Stimulated activated CD4-positive, alpha-beta T cell treated with anti-CD3 and anti-CD28 coated beads, Interleukin-1b, Interleukin-23, amount 100 ng/mL, for 4 hours (primary cell): ENCODE results near the gene CAPN5.
"Not testable (repeated sequence)": the region's sequence is repeated elsewhere in the genome, so short reads cannot be mapped to it uniquely, and the experiment has no call there.

Source experiments
- DNase-seq, 2 donors: peaks; one replicate each; pipeline ENCODE4 v3.0.0-alpha.2; 2020; ENCODE audit warnings: low read depth in 2 of 2

CAPN5 gene

GRCh38 chr11:77066229-77067042 is at the start of gene CAPN5:
CAPN5 (plus strand) TSS chr11:77066971; CDS start chr11:77084887, 17,916 bp downstream.
- DNase-seq, result peak; percentile 79 to 90

GRCh38 chr11:77018396-77018924 is 48.3 kb upstream of the CAPN5 start:
- not testable (repeated sequence) for DNase-seq

- DNase-seq, result no peak
Measured at GRCh38 chr11:77019976-77020595, 46.7 kb upstream of the CAPN5 start.

- DNase-seq, result no peak
Measured at GRCh38 chr11:77020734-77021133, 46.0 kb upstream of the CAPN5 start.

- DNase-seq, result no peak
Measured at GRCh38 chr11:77024745-77025144, 42.0 kb upstream of the CAPN5 start.

- no peak for DNase-seq
Measured at GRCh38 chr11:77026221-77026620, 40.5 kb upstream of the CAPN5 start.

GRCh38 chr11:77026743-77027142 is 40.0 kb upstream of the CAPN5 start:
- no peak for DNase-seq

GRCh38 chr11:77027275-77027674 is 39.5 kb upstream of the CAPN5 start:
- no peak for DNase-seq

- no peak for DNase-seq
Measured at GRCh38 chr11:77029829-77030228, 36.9 kb upstream of the CAPN5 start.

GRCh38 chr11:77030834-77031414 is 35.8 kb upstream of the CAPN5 start:
- no peak for DNase-seq

GRCh38 chr11:77031599-77031998 is 35.2 kb upstream of the CAPN5 start:
- DNase-seq, result no peak

GRCh38 chr11:77035039-77035438 is 31.7 kb upstream of the CAPN5 start:
- no peak for DNase-seq

GRCh38 chr11:77035580-77035979 is 31.2 kb upstream of the CAPN5 start:
- DNase-seq, result no peak

- no peak for DNase-seq
Measured at GRCh38 chr11:77036398-77036797, 30.4 kb upstream of the CAPN5 start.

- no peak for DNase-seq
Measured at GRCh38 chr11:77037057-77037456, 29.7 kb upstream of the CAPN5 start.

- DNase-seq, result no peak
Measured at GRCh38 chr11:77038029-77038824, 28.5 kb upstream of the CAPN5 start.

GRCh38 chr11:77038825-77039326 is 27.9 kb upstream of the CAPN5 start:
- DNase-seq, result no peak

GRCh38 chr11:77039491-77040400 is 27.0 kb upstream of the CAPN5 start:
- DNase-seq, result no peak

- DNase-seq, result no peak
Measured at GRCh38 chr11:77040401-77040777, 26.4 kb upstream of the CAPN5 start.

- no peak for DNase-seq
Measured at GRCh38 chr11:77040889-77041288, 25.9 kb upstream of the CAPN5 start.
